Natural killer cell (primary cell): Measurements from ENCODE around the gene TRIM2. TPM values are rescaled to one million over a fixed set of nuclear protein-coding genes. Genes with fewer than 3 reads are reported as not detected.

ENCODE experiments used
- ATAC-seq, 3 donors: fragments of 150-1000 bp in 2 of 3; fragments of 200-7000 bp in 1 of 3; cut with Tn5 transposase; 1 replicate in 1 of 3; 2 replicates in 2 of 3; pipeline ENCODE4 v1.10.0; 2021; ENCODE audit warnings: mild to moderate bottlenecking in 2 of 3, moderate library complexity in 2 of 3
- DNase-seq, 2 donors: peaks; one replicate each; pipeline versions ENCODE4 v3.0.0 to v3.0.0-alpha.2; 2013 to 2021; ENCODE audit warnings: mixed read lengths in 1 of 2
- H3K27ac ChIP-seq: one replicate; pipeline ENCODE4 v1.5.1; 2013; ENCODE audit warnings: mild to moderate bottlenecking, low read length
- H3K27me3 ChIP-seq: one replicate; pipeline ENCODE4 v1.6.1; 2013; ENCODE audit warnings: low read length; ENCODE audit not compliant: control insufficient read depth, insufficient read depth
- H3K36me3 ChIP-seq: one replicate; pipeline ENCODE4 v1.6.1; 2013; ENCODE audit warnings: low read length; ENCODE audit not compliant: control insufficient read depth, insufficient read depth
- H3K4me1 ChIP-seq: one replicate; pipeline ENCODE4 v1.6.1; 2013; ENCODE audit warnings: low read length; ENCODE audit not compliant: control insufficient read depth, insufficient read depth
- H3K4me3 ChIP-seq: one replicate; pipeline ENCODE4 v1.5.1; 2013; ENCODE audit warnings: low read length
- H3K9me3 ChIP-seq: one replicate; pipeline ENCODE4 v1.6.1; 2013; ENCODE audit warnings: low read length; ENCODE audit not compliant: control insufficient read depth, insufficient read depth
- H3K27ac Mint-ChIP-seq, 2 donors: one replicate each; pipeline ENCODE4 v1.8.0; 2022; ENCODE audit warnings: mild to moderate bottlenecking in 2 of 2, mixed read lengths in 2 of 2, moderate library complexity in 1 of 2
- H3K27me3 Mint-ChIP-seq, 2 donors: one replicate each; pipeline ENCODE4 v1.8.0; 2022; ENCODE audit warnings: low read depth in 2 of 2, mixed read lengths in 2 of 2
- H3K36me3 Mint-ChIP-seq: one replicate; pipeline ENCODE4 v1.8.0; 2022; ENCODE audit warnings: mixed read lengths
- H3K4me1 Mint-ChIP-seq, 2 donors: one replicate each; pipeline ENCODE4 v1.8.0; 2022; ENCODE audit warnings: mixed read lengths in 2 of 2
- H3K4me3 Mint-ChIP-seq: one replicate; pipeline ENCODE4 v1.8.0; 2022; ENCODE audit warnings: mild to moderate bottlenecking, moderate library complexity, mixed read lengths
- H3K9me3 Mint-ChIP-seq, 2 donors: one replicate each; pipeline ENCODE4 v1.8.0; 2022; ENCODE audit warnings: mixed read lengths in 2 of 2
- WGBS: methylation state at CpG from one replicate; pipeline ENCODE4 v1.1.7; 2013; ENCODE audit warnings: missing lambda C conversion rate; ENCODE audit not compliant: insufficient coverage; 5-methylcytosine and 5-hydroxymethylcytosine counted together
- intact Hi-C: fragments of 100-400 bp; cut with micrococcal nuclease; formaldehyde crosslinking; loops from one replicate; pipeline ENCODE4 v1.14.2; 2022
- total RNA-seq, 4 donors: library from RNA; stranded (reverse); fragments of 120-200 nt in 1 of 4; gene quantifications; one replicate each; pipeline versions ENCODE4 v1.2.3 to v1.2.4, GENCODE V29; 2013 to 2022
- TF ChIP-seq, protein P1 (sequence below): fragments of 200-600 bp; IDR thresholded peaks from one replicate; pipeline ENCODE4 v1.8.0; 2022; ENCODE audit warnings: antibody characterized with exemption

The TRIM2 gene
- total RNA-seq, 3 donors from 2014 or later (not counting 1 experiment from before 2014, with no cell fraction given), result 0.11 TPM; not detected in 2

- H3K27ac ChIP-seq, result no peak overlapping the region
- 100% methylated on average over 1 of the region's 1 CpG for WGBS
- no peak for DNase-seq
- Mint-ChIP-seq H3K9me3 (no peaks in the 10 kb centered on the region), H3K4me3 (no peak overlapping the region), H3K27me3 (peaks cover 0 to 13% of the 10 kb centered on the region in 2 donors), H3K4me1 (no peaks in the 10 kb centered on the region), H3K36me3 (no peaks in the 10 kb centered on the region), H3K27ac (no peak overlapping the region)
- no peak overlapping the region for H3K4me3 ChIP-seq
- intact Hi-C loops, result no loop called here
- ATAC-seq, result no peak
- H3K36me3 ChIP-seq, result no peaks in the 10 kb centered on the region
- no peaks in the 10 kb centered on the region for H3K9me3 ChIP-seq
- H3K4me1 ChIP-seq, result no peaks in the 10 kb centered on the region
- TF ChIP-seq, protein P1, sequence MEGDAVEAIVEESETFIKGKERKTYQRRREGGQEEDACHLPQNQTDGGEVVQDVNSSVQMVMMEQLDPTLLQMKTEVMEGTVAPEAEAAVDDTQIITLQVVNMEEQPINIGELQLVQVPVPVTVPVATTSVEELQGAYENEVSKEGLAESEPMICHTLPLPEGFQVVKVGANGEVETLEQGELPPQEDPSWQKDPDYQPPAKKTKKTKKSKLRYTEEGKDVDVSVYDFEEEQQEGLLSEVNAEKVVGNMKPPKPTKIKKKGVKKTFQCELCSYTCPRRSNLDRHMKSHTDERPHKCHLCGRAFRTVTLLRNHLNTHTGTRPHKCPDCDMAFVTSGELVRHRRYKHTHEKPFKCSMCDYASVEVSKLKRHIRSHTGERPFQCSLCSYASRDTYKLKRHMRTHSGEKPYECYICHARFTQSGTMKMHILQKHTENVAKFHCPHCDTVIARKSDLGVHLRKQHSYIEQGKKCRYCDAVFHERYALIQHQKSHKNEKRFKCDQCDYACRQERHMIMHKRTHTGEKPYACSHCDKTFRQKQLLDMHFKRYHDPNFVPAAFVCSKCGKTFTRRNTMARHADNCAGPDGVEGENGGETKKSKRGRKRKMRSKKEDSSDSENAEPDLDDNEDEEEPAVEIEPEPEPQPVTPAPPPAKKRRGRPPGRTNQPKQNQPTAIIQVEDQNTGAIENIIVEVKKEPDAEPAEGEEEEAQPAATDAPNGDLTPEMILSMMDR, result no peak
- peaks cover 2% of the 10 kb centered on the region for H3K27me3 ChIP-seq
These were observed 106.5 kb downstream of the TRIM2 start for GRCh38 chr4:153310793-153311192.

DNA sequence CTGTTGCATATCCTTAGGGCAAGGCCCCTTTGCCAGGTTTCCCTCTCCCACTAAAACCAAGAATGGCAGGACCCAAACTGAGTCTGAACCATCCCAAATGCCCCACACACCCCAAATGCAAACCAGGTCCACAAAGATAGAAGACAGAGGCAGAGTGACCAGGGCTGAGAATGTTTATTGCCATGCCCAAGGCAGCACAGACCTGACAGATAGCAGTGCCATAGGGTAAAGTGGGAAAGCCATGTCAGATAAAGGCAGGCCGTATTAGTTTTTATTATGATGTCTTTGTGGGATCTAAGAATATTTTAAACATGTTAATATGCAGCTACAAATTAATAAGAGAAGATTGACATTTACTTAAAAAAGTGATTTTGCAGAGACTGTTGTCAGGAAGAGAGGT lies 110.7 kb downstream of the TRIM2 start:
- WGBS, result 80% methylated on average over 1 of the region's 1 CpG
- H3K27ac Mint-ChIP-seq, result no peak overlapping the region
- no peak for ATAC-seq
- H3K9me3 ChIP-seq, result no peaks in the 10 kb centered on the region
- no peak overlapping the region for H3K4me3 Mint-ChIP-seq
- intact Hi-C loops, result no loop called here
- H3K9me3 Mint-ChIP-seq, result no peaks in the 10 kb centered on the region
- H3K36me3 Mint-ChIP-seq, result no peaks in the 10 kb centered on the region
- H3K4me1 ChIP-seq, result no peaks in the 10 kb centered on the region
- H3K27me3 ChIP-seq, result peaks cover 2% of the 10 kb centered on the region
- H3K36me3 ChIP-seq, result no peaks in the 10 kb centered on the region
- DNase-seq, result no peak
- H3K4me3 ChIP-seq, result no peak overlapping the region
- TF ChIP-seq, protein P1, result no peak
- no peak overlapping the region for H3K27ac ChIP-seq
- H3K4me1 Mint-ChIP-seq, result no peaks in the 10 kb centered on the region
- peaks cover 3 to 6% of the 10 kb centered on the region in 2 donors for H3K27me3 Mint-ChIP-seq

- intact Hi-C loops, result no loop called here
- DNase-seq (peak in 1 of 2 donors; percentile 64), ATAC-seq (no peak)
- H3K4me3 Mint-ChIP-seq, result no peak overlapping the region
- no peaks in the 10 kb centered on the region for H3K9me3 ChIP-seq
- no peak overlapping the region for H3K27ac Mint-ChIP-seq
- H3K4me1 Mint-ChIP-seq, result no peaks in the 10 kb centered on the region
- no peaks in the 10 kb centered on the region for H3K27me3 ChIP-seq
- no peaks in the 10 kb centered on the region for H3K4me1 ChIP-seq
- H3K27me3 Mint-ChIP-seq, result peaks cover 0 to 6% of the 10 kb centered on the region in 2 donors
- H3K36me3 Mint-ChIP-seq, result no peaks in the 10 kb centered on the region
- WGBS, result 100% methylated on average over 2 of the region's 2 CpGs
- H3K4me3 ChIP-seq, result no peak overlapping the region
- H3K36me3 ChIP-seq, result no peaks in the 10 kb centered on the region
- H3K27ac ChIP-seq, result no peak overlapping the region
- TF ChIP-seq, protein P1, result peak; percentile 20
- no peaks in the 10 kb centered on the region for H3K9me3 Mint-ChIP-seq
These were observed 114.6 kb downstream of the TRIM2 start for GRCh38 chr4:153318696-153319320.

DNA sequence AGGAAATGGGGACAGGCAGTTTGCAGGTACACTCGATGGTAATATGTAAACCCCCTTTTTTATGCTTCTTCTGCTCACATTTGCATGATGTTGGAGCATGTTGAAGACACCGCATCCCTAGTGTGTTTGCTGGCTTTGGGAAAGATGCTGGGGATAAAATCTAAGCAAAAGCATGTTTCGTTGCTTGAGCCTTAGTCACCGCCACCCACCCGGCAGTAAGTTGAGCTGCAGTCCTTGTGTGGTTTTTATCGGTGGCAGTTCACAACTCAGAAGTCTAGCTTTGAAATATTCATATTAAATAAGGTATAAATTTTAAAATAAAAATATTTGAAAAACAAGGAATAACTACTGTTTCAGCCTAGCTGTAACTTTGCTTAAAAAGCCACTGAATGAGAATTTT lies 118.5 kb downstream of the TRIM2 start:
- intact Hi-C loops, result no loop called here
- H3K27me3 ChIP-seq, result peaks cover 2% of the 10 kb centered on the region
- TF ChIP-seq, protein P1, result no peak
- H3K36me3 ChIP-seq, result no peaks in the 10 kb centered on the region
- Mint-ChIP-seq H3K4me1 (no peaks in the 10 kb centered on the region), H3K36me3 (no peaks in the 10 kb centered on the region), H3K4me3 (no peak overlapping the region), H3K9me3 (no peaks in the 10 kb centered on the region), H3K27ac (no peak overlapping the region), H3K27me3 (peaks cover 5 to 14% of the 10 kb centered on the region in 2 donors)
- 85% methylated on average over 5 of the region's 6 CpGs for WGBS
- H3K27ac ChIP-seq, result no peak overlapping the region
- no peak overlapping the region for H3K4me3 ChIP-seq
- no peak for ATAC-seq
- H3K4me1 ChIP-seq, result no peaks in the 10 kb centered on the region
- no peak for DNase-seq
- no peaks in the 10 kb centered on the region for H3K9me3 ChIP-seq
